Activated CD4-positive, alpha-beta T cell treated with anti-CD3 and anti-CD28 coated beads for 1 hour (primary cell): ENCODE data around the gene GLTP.

ENCODE experiments used
- DNase-seq: peaks from one replicate; pipeline ENCODE4 v3.0.0-alpha.2; 2020

The GLTP gene

GRCh38 chr12:109817627-109818231, 62.6 kb downstream of the GLTP start:
- no peak for DNase-seq

GRCh38 chr12:109816870-109817269, 63.5 kb downstream of the GLTP start:
- no peak for DNase-seq

GRCh38 chr12:109815757-109816617, 64.4 kb downstream of the GLTP start:
- DNase-seq = no peak

- no peak for DNase-seq
These were observed 65.1 kb downstream of the GLTP start for GRCh38 chr12:109815225-109815624.

GRCh38 chr12:109814600-109815150, 65.7 kb downstream of the GLTP start:
- no peak for DNase-seq

GRCh38 chr12:109813810-109814416, 66.4 kb downstream of the GLTP start:
- no peak for DNase-seq

- no peak for DNase-seq
These were observed 68.7 kb downstream of the GLTP start for GRCh38 chr12:109811624-109811995.

GRCh38 chr12:109810954-109811623, 69.3 kb downstream of the GLTP start:
- DNase-seq = no peak

GRCh38 chr12:109808876-109809646, 71.3 kb downstream of the GLTP start:
- no peak for DNase-seq

- no peak for DNase-seq
These were observed 72.2 kb downstream of the GLTP start for GRCh38 chr12:109807954-109808643.

- peak; percentile 51 for DNase-seq
These were observed 75.2 kb downstream of the GLTP start for GRCh38 chr12:109804820-109805761.

GRCh38 chr12:109803678-109804077, 76.7 kb downstream of the GLTP start:
- no peak for DNase-seq

- DNase-seq = no peak
These were observed 77.5 kb downstream of the GLTP start for GRCh38 chr12:109802828-109803227.
